HG03342 (cell line): ENCODE data around the gene FOXN4.

Experiments
- ATAC-seq: cut with Tn5 transposase; IDR thresholded peaks from one replicate; pipeline ENCODE4 v1.9.1; 2021; ENCODE audit warnings: mild to moderate bottlenecking, moderate library complexity; ENCODE audit not compliant: unreplicated experiment

Gene FOXN4

GRCh38 chr12:109284392-109284791, 24.7 kb downstream of the FOXN4 start:
- ATAC-seq: no peak

- no peak for ATAC-seq
Observed at GRCh38 chr12:109281452-109281851, 27.6 kb downstream of the FOXN4 start.

GRCh38 chr12:109279525-109279924, 29.6 kb downstream of the FOXN4 start:
- ATAC-seq: no peak

GRCh38 chr12:109278912-109279311, 30.2 kb downstream of the FOXN4 start:
- no peak for ATAC-seq

GRCh38 chr12:109277899-109278762, 31.0 kb downstream of the FOXN4 start:
- ATAC-seq: no peak

- ATAC-seq: no peak
Observed at GRCh38 chr12:109277255-109277898, 31.7 kb downstream of the FOXN4 start.

- no peak for ATAC-seq
Observed at GRCh38 chr12:109276160-109276559, 32.9 kb downstream of the FOXN4 start.

GRCh38 chr12:109275173-109275572, 33.9 kb downstream of the FOXN4 start:
- no peak for ATAC-seq

- no peak for ATAC-seq
Observed at GRCh38 chr12:109274381-109274780, 34.7 kb downstream of the FOXN4 start.

GRCh38 chr12:109273354-109273753, 35.7 kb downstream of the FOXN4 start:
- no peak for ATAC-seq

GRCh38 chr12:109271418-109271817, 37.7 kb downstream of the FOXN4 start:
- no peak for ATAC-seq

- ATAC-seq: no peak
Observed at GRCh38 chr12:109270494-109270893, 38.6 kb downstream of the FOXN4 start.

GRCh38 chr12:109269428-109269827, 39.7 kb downstream of the FOXN4 start:
- ATAC-seq: no peak

GRCh38 chr12:109268896-109269295, 40.2 kb downstream of the FOXN4 start:
- ATAC-seq: no peak

- ATAC-seq: no peak
Observed at GRCh38 chr12:109267361-109267760, 41.7 kb downstream of the FOXN4 start.

- ATAC-seq: no peak
Observed at GRCh38 chr12:109266106-109266879, 42.8 kb downstream of the FOXN4 start.

- ATAC-seq: no peak
Observed at GRCh38 chr12:109264943-109265650, 44.0 kb downstream of the FOXN4 start.

GRCh38 chr12:109264095-109264942, 44.8 kb downstream of the FOXN4 start:
- no peak for ATAC-seq

GRCh38 chr12:109263439-109263838, 45.6 kb downstream of the FOXN4 start:
- no peak for ATAC-seq

- no peak for ATAC-seq
Observed at GRCh38 chr12:109261939-109262338, 47.1 kb downstream of the FOXN4 start.
